PFSK-1 (cell line): Measurements from ENCODE around the gene DIPK1B.

Source experiments
- FOXP2 ChIP-seq: optimal IDR thresholded peaks from 2 replicates; pipeline ENCODE3; 2011; ENCODE audit warnings: borderline replicate concordance, control low read depth, inconsistent platforms; ENCODE audit not compliant: insufficient read depth; ENCODE audit errors: extremely low read length, extremely low read depth
- POLR2AphosphoS5 ChIP-seq: IDR thresholded peaks from 2 replicates; pipeline ENCODE4 v1.6.1; 2012; ENCODE audit warnings: low read depth, mild to moderate bottlenecking, control low read depth, low read length, moderate library complexity
- SIN3A ChIP-seq: IDR thresholded peaks from 2 replicates; pipeline ENCODE4 v1.6.1; 2012; ENCODE audit warnings: mild to moderate bottlenecking, low read length, moderate library complexity, borderline replicate concordance; ENCODE audit not compliant: insufficient read depth
- TAF1 ChIP-seq: IDR thresholded peaks from 2 replicates; pipeline ENCODE4 v1.6.1; 2012; ENCODE audit warnings: low read length, control low read depth, borderline replicate concordance; ENCODE audit not compliant: insufficient read depth
- TF ChIP-seq, protein P1 (sequence below), 2 experiments: IDR thresholded peaks; 2 replicates each; pipeline versions ENCODE4 v1.6.1 to v1.8.0; 2011 to 2012; ENCODE audit warnings: low read depth in 2 of 2, low read length in 2 of 2, control low read depth in 1 of 2, inconsistent platforms in 1 of 2, mild to moderate bottlenecking in 1 of 2, moderate library complexity in 1 of 2; ENCODE audit not compliant: insufficient read depth in 1 of 2

The DIPK1B gene

GRCh38 chr9:136744773-136745172 lies 32.4 kb downstream of the DIPK1B start:
- TF ChIP-seq, protein P1, sequence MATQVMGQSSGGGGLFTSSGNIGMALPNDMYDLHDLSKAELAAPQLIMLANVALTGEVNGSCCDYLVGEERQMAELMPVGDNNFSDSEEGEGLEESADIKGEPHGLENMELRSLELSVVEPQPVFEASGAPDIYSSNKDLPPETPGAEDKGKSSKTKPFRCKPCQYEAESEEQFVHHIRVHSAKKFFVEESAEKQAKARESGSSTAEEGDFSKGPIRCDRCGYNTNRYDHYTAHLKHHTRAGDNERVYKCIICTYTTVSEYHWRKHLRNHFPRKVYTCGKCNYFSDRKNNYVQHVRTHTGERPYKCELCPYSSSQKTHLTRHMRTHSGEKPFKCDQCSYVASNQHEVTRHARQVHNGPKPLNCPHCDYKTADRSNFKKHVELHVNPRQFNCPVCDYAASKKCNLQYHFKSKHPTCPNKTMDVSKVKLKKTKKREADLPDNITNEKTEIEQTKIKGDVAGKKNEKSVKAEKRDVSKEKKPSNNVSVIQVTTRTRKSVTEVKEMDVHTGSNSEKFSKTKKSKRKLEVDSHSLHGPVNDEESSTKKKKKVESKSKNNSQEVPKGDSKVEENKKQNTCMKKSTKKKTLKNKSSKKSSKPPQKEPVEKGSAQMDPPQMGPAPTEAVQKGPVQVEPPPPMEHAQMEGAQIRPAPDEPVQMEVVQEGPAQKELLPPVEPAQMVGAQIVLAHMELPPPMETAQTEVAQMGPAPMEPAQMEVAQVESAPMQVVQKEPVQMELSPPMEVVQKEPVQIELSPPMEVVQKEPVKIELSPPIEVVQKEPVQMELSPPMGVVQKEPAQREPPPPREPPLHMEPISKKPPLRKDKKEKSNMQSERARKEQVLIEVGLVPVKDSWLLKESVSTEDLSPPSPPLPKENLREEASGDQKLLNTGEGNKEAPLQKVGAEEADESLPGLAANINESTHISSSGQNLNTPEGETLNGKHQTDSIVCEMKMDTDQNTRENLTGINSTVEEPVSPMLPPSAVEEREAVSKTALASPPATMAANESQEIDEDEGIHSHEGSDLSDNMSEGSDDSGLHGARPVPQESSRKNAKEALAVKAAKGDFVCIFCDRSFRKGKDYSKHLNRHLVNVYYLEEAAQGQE (IDR thresholded peaks at IDR 0.05; ENCODE audit: insufficient read depth in 1 of 2, low read depth in 2 of 2, low read length in 2 of 2): no peak
- TF ChIP-seq TAF1 (no peak), FOXP2 (no peak), SIN3A (no peak), POLR2AphosphoS5 (no peak)

GRCh38 chr9:136745389-136746154 lies 33.2 kb downstream of the DIPK1B start:
- no peak for TF ChIP-seq SIN3A
- no peak for TF ChIP-seq FOXP2
- no peak for TF ChIP-seq TAF1
- TF ChIP-seq POLR2AphosphoS5: no peak
- TF ChIP-seq, protein P1 (IDR thresholded peaks at IDR 0.05; ENCODE audit: insufficient read depth in 1 of 2, low read depth in 2 of 2, low read length in 2 of 2): no peak

- TF ChIP-seq, protein P1 (IDR thresholded peaks at IDR 0.05; ENCODE audit: insufficient read depth in 1 of 2, low read depth in 2 of 2, low read length in 2 of 2): no peak
- TF ChIP-seq SIN3A (no peak), TAF1 (no peak), FOXP2 (no peak), POLR2AphosphoS5 (no peak)
Observed at GRCh38 chr9:136746155-136746490, 33.8 kb downstream of the DIPK1B start.

- TF ChIP-seq, protein P1 (IDR thresholded peaks at IDR 0.05; ENCODE audit: insufficient read depth in 1 of 2, low read depth in 2 of 2, low read length in 2 of 2): no peak
- TF ChIP-seq POLR2AphosphoS5 (no peak), SIN3A (no peak), FOXP2 (no peak), TAF1 (no peak)
Observed at GRCh38 chr9:136746621-136747020, 34.2 kb downstream of the DIPK1B start.
